Activated naive CD4-positive, alpha-beta T cell treated with anti-CD3 and anti-CD28 coated beads, Interleukin-2, amount 50 U/mL, for 16 hours (primary cell): ENCODE measurements around the gene HCN2.
A peak's percentile ranks its signal among the peaks of the same experiment; 100 is the strongest.
"Not testable (repeated sequence)": the region's sequence is repeated elsewhere in the genome, so short reads cannot be mapped to it uniquely, and the experiment has no call there.

Experiments used
- DNase-seq: peaks from one replicate; pipeline ENCODE4 v3.0.0-alpha.2; 2020

Gene HCN2

DNA sequence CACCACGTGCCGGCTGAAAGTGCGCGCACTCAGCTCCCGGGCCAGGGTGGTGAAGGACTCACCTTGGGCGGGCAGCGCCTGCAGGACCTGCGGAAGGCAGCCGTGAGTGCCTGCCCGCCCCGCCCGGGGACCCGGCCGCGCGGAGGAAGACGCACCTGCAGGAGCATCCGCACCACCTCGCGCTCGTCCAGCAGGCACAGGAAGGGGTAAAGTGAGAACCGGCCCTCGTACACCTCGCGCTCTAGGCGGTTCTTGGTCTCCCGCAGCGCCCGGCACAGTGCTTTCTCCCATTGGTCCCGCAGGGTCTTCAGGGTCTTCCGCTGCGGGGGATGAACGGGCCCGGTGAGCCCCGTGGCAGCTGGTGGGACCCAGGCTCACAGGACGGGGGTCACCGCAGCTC lies 33.0 kb downstream of the HCN2 start:
- no peak for DNase-seq

DNA sequence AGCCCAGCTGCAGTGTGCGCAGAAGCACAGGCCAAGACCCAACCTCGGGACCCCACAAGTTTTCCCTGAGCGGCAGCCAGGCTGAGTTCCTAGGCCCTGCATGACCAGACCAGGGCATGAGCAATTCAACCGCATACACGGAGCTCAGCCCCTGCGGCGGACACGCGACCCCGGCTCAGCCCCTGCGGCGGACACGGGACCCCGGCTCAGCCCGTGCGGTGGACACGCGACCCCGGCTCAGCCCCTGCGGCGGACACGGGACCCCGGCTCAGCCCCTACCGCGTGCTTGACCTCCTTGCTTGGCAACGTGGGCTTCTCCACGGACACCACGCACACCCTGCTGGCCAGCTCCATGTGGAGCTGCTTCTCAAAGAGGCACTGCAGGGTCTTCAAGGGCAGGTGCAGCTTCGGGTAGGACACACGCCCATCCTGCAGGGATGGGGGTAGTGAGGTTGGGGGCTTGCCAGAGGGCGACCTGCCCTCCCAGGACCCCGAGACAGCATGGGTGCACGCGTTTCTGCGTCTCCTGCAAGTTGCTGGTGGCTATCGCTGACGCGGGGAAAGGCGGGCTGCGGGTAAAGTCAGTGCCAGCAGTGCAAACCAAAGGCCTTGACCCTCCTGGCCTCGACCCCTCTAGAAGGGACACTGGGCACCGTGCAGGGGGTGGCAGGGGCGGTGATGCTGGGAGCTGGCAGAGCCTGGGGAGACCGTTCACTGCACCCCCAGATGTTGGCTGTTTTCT lies 33.7 kb downstream of the HCN2 start:
- DNase-seq = no peak

DNA sequence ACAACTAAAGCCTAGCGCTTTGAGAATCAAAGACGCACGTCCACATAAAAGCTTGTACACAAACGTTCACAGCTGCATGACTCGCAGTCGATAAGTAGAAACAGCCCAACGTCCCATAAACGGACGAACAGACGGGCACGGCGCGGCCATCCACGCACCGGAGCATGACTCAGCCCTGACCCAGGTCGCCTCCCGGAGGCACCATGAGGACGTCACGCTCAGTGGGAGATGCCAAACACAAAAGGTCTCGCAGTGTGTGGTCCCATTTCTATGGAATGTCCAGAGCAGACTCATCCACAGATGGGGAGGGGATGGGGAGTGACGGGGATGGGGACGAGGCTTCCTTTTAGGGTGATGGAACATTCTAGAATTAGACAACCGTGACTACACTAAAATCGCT lies 34.3 kb downstream of the HCN2 start:
- DNase-seq = no peak

DNA sequence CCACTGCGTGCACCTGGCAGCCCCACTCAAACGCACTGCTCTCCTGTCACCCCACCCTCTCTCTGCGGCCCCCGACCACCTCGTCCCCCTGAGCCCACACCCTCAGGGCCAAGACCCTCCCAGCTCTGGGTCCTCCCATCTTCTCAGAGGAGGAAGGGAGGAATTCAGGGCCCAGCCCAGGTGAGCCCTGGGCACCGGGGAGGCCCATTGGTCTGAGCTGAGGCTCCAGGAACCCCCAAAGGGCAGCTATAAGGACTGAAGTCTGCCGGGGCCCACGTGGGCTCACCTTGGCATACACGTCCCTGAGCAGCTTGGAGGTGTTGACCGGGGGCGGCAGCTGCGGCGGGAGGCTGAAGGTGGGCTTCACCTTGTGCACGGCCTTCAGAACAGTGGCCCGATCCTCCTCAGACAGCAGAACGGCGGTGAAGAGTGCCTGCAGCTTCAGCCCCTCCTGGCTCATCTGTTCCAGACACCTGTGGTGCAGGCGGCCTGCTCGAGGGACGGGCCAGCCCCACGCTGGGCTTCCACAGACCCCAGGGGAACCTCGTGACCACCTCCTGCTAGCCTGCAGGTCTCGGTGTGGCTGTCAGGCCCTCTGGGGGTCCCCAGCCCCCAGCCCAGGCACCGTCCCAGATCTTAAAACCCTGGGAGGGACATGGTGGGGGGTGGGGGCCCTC lies 34.9 kb downstream of the HCN2 start:
- no peak for DNase-seq

DNA sequence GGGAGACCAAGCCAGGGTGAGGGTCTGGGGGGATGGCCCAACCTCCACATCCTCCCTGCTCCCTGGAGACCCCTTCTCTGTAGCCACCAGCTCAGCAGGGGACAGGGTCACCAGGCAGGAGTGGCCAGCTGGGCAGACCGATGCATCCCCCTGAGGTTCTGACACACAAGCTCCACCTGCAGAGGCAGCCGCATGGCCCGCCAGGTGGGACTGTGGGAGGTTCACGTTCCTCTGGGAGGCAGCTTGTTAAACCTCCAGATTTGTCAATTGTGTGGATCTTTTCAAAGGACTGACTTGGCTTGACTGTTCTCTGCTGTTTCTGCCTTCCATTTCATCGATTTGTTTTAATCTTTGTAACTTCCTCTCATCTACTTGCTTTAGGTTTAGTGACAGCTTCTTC lies 35.6 kb downstream of the HCN2 start:
- DNase-seq = no peak

DNA sequence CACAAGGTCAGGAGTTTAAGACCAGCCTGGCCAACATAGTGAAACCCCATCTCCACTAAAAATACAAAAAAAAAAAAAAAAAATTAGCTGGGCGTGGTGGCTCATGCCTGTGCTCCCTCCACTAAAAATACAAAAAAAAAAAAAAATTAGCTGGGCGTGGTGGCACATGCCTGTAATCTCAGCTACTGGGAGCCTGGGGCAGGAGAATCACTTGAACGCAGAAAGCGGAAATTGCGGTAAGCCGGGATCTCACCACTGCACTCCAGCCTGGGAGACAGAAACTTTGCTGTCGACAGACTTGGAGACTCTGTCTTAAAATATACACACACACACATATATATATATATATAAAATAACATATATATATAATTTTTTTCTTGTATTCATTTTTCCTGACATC lies 36.9 kb downstream of the HCN2 start:
- DNase-seq = not testable (repeated sequence)

DNA sequence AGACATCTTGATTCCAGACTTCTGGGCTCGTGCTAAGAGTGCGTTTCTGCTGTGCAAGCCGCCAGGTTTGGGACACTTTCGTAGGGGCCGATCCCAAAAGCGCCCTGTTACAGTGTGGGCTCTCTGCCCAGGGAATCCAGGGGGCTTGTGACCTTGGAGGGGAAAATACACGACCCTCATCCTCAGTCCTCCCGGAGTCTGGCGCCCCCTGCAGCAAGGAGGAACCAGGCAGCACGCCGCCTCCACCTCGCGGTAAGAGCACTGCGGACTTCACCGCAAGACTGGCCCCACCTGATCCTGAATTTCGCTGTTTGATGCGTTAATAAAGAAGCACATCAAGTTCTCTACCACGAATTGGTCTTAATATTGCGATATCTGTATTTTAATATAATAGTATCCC lies 38.5 kb downstream of the HCN2 start:
- no peak for DNase-seq

DNA sequence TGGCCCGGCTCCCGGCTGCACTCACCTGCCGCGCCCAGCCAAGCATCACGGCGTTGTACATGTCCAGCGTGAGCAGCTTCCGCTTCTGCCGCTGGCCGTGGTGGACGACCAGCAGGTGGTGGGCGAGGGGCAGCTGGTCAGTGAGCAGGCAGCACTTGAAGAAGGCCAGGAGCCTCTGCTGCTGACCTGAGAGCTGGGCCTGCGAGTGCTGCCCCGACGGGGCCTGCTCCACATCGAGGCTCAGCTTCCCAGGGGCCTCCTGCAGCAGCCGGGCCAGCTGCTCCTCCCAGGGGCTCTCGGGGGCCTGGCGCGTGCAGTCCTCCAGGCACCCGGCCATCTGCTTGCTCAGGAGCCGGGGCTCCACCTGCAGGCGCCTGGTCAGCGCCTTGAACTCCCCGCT lies 39.8 kb downstream of the HCN2 start:
- not testable (repeated sequence) for DNase-seq

DNA sequence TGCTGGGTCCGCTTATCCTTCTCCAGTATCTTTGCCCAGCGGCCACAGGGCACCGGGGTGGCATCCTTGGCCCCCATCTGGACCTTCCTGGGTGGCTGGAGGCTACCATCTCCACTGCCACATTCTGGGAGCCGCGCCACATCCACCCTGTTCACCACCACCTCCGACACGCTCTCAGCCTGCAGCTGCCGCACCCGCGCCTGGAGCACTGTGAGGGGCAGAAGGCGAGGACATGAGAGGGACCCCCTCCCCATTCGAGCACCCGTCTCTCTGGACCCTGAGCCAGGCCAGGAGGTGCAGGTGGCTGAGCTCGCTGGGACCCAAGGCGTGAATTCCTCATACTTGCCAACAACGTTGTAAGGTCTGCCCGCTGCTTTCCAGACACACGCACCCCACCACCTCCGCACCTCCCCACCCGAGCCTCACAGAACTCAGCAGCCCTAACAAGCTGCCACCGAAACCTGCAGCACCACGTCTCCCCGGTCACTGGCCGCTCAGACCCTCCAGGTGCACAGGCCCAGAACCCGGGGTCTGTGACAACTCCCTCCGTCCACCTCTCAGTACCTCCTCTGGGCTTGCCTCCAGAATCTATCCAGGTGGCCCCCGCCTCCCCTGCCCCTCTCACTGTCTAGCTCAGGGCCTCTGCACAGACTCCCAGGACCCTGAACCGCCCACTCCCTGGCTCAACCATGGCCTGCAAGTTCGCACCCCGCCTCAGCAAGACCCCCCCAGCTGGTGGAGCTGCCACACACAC lies 40.5 kb downstream of the HCN2 start:
- no peak for DNase-seq

DNA sequence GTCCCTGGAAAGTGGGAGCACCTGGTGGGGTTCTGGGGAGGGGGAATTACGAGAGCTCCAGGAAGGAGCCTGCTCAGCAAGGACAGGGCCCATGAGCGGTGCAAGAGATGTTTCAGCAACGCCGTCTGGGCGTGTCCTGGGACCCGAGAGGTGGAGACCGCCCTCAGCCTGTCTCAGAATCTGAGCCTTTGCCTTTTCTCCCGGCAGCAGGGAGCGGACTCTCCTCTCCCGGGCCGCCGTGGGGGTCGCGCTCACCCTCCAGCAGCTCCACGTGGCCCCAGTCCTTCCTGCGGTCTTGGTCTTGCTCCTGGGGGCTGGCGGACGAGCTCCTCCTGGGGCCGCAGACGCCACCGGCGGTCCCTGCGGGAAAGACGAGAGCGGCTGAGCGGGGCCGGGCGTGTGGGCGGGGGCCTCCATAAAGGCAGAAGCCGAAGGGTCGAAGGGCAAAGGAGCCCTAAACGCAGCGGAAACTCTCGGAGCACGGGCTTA lies 42.9 kb downstream of the HCN2 start:
- peak; percentile 48 for DNase-seq

DNA sequence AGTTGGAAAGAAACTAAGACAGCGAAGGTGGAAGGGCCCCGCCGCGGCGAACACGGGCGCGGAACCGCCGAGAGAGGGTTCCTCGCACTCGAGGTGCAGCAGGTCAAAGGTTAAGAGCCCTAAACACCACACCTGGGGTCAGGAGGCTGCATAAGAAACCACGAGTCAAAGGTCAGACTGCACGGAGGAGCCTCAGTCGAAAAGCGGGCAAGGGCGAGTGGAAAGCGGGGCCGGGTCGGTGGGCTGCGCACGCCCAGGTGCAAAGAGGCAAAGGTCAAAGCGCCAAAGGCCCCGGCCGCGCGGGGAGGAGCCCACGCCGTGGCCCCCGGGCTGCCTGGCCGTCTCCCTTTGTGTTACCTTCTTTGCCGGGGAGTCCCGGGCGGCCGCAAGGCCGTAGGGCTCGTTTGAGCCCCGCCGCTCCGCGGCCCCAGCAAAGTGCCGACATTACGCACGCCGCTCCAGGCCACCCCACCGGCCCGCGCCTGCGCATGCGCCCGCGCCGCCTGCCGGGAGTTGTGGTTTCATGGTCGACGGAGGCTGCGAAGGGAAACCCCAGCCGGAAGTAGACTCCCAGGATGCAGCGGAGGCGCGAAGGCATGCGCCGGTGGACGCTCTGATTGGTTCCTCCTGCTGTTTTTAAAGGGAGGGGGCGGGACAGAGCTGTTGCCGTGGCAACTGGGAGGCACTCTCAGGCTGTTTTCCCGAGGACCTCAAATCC lies 43.5 kb downstream of the HCN2 start, which contains the start of gene POLRMT:
POLRMT (minus strand) TSS at position 470 of the 718 bp plus-strand sequence; CDS start at position 445, 25 bp downstream.
- peak; percentile 96 for DNase-seq

DNA sequence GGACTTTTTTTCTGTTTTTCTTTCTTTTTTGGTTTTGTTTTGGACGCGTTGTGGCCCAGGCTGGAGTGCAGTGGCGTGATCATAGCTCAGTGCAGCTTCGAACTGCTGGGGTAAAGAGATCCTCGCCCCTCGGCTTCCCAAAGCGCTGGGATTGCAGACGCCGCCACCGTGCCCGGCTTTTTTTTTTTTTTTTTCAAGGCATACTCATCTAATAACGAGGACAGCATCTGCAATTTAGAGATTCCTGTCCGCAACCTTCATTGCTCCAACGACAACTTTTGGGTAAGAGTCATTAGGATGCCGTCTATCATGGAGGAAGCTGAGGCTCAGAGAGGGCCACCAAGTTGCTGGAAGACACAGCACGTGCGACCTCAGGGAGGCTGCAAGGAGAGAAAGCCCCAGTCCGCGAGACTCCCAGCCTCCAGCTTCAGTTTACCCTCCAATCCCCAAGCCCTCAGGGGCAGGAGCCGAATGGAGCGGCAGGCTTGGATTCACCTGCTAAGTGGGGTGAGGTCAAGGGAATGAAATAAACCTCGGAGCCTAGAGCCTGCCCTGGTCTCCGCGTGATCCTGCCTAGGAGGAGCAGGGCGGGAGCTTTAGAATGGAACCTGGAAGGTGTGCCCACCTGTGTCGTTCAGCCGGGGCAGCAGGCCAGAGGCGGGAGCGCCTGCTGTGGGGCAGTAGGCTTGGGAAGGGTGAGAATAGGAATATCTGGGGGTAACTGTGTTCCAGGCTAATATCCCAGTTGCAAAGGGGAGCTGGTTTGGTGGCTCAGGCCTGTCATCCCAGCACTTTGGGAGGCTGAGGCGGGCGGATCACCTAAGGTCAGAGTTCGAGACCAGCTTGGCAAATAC lies 44.3 kb downstream of the HCN2 start:
- no peak for DNase-seq

DNA sequence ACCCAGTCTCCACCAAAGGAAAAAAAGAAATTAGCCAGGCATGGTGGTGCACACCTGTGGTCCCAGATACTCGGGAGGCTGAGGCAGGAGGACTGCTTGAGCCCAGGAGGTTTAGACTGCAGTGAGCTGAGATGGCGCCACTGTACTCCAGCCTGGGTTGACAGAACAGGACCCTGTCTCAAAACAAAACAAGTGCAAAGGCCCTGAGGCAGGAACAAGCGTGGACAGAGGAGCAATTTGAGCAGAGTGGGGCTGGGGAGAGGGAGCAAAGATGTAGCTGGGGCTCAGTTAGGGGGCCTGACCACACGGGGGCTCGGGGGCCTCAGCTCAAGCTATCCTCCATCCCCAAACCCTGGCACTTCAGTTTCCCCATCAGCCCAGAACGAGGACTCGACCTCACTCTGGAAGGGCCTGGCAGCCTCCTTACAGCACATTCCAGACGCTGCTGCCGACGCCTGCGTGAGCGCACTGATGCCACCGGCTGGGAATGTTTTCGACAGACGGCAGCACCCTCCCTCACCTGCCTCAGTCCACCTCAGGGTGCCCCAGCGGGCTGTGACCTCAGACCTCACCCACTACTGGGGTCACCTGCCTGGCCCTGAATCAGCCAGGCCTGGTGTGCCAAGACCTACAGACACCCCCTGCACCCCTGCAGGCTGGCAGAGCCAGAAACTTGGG lies 45.4 kb downstream of the HCN2 start:
- DNase-seq = no peak

DNA sequence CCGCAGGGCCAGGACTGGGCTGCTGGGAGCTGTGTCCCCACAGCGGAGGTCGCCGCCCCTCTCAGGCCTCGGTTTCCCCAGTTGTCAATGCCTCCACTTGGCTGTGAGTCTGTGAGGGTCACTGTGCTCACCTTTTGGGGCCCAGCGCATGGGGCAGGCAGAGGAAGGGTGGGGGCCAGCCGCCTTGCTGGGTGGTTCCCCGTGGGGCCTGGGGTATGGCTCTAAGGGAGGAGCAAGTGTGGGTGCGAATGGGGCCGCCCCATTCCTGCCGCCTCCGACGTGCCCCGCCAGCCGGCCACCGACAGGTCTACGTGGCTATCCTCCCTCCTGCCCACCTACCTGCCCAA lies 49.2 kb downstream of the HCN2 start:
- no peak for DNase-seq

DNA sequence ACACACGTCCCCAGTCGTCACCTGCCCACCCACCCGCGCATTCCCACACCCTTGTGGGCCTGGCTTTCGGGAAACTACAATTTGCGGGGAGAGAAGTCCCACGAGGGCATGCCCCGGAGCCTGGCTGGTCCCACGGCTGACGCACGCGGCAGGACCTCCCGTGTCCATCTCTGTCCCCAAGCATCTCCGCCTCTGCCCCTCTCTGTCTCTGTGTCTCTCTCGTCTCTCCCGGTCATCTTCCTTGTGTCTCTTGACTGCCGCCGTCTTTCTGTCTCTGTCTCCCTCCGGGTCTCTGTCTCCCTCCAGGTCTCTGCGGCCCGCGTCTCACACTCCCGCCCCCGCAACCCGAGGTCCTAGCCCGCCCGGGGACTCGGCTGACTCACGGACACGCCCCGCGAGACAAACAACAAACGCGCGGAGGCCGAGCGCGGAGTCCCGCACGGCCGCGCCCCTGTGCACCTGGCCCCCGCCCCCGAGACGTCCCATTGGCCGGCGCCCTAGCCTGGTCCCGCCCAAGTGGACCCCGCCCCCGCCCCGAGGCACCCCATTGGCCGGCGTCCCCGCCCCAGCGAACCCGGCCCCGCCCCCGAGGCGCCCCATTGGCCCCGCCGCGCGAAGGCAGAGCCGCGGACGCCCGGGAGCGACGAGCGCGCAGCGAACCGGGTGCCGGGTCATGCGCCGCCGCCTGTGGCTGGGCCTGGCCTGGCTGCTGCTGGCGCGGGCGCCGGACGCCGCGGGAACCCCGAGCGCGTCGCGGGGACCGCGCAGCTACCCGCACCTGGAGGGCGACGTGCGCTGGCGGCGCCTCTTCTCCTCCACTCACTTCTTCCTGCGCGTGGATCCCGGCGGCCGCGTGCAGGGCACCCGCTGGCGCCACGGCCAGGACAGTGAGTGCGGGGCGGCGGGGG lies 49.8 kb downstream of the HCN2 start, which contains the start of gene FGF22:
FGF22 (plus strand) TSS at position 627 of the 908 bp plus-strand sequence; CDS start at position 674, 47 bp downstream.
- DNase-seq = peak; percentile 95

DNA sequence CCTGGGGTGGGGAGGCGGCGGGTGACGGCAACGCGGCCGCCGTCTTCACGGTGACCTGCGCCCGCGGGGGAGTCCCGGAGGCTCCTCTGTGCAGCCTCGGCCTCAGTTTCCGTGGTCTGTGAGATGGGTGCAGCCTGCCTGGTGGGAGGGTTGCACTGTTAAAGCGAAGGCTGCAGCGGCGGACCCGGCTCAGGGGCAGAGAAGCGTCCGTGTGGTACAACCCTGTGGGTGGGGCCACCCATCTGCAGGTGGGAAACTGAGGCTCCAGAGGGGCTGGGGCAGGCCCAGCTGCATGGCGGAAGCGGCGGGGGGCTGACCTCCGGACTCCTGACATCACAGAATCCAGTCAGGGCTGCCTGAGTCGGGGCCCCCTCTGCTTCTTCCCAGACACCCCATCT lies 50.5 kb downstream of the HCN2 start:
- no peak for DNase-seq

DNA sequence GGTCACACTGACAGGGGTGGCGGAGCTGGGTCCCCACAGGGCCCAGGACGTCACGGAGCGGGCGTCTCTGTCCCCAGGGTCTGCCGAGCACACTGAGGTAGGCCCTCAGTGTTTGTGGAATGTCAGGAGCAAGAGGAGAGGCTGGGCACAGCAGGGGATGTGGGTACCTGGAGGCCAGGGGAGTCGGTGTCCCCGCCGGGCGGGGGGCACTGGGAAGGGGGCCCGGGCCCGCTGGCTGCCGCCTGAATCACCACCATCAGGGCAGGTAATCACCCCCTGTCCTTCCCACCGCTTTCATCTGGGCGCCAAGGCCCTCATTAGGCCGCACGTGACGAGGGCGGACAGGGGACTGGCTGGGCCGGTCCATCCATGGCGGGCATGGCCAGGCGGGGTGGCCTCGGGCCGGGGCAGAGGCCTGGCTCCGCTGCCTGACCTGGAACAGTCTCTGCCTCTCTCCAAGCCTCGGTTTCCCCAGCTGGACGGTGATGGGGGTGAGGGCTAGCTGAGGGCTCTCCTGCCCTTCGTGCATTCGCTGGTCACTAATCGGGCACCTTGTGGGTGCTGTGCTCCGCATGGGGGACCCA lies 51.0 kb downstream of the HCN2 start:
- no peak for DNase-seq

DNA sequence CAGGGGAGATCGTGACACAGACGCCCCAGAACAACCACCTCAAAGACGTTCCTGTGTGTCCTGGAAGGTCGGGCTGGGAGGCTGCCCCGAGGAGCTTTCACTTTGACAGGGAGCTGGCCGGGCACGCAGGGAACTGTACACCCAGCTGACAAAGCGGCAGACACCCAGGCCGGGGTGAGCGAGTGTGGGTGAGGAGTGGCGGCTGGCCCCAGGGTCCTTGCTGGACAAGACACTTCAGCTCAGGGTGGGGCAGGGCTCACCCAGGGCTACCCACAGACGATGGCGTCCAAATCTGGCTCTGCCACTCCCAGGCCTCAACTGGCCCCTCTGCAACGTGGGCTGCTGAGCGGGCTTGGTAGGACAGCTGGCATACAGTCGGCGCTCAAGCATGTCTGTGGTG lies 52.0 kb downstream of the HCN2 start:
- DNase-seq = no peak

DNA sequence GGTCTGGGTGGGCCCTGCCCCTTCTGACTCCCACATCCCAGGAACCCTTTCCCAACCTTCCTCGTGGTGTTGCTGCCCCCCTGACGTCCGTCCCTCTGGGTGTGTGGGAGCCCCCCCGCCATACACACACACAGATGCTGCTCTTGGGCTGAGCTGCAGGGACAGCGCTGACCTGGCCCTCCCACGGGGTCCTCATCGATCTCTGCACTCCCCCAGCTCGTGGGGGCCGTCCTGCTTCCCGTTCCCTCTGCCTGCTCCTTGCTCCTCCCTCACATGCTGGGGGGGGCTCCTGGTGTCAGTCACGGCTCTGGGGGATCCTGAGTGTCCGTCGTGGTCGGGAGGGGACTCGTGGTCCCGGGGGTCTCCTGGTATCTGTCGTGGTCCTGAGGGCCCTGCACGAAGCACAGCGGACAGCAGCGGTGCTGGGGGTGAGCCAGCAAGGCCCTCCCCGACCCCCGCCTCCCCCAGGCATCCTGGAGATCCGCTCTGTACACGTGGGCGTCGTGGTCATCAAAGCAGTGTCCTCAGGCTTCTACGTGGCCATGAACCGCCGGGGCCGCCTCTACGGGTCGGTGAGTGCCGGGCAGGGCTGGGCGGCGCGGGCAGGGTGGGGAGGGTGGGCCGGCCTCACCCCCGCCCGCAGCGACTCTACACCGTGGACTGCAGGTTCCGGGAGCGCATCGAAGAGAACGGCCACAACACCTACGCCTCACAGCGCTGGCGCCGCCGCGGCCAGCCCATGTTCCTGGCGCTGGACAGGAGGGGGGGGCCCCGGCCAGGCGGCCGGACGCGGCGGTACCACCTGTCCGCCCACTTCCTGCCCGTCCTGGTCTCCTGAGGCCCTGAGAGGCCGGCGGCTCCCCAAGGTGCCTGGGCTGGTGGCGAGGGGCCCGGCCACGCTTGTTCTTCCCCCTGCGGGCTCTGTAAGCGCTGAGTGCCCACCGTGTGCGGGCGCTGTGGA lies 53.4 kb downstream of the HCN2 start:
- DNase-seq = no peak
